CD4-positive, alpha-beta T cell treated with Interleukin-15 for 1 hour (primary cell): Measurements from ENCODE around the gene GPC5.
"Not testable (repeated sequence)": the region's sequence is repeated elsewhere in the genome, so short reads cannot be mapped to it uniquely, and the experiment has no call there.

Experiments
- DNase-seq: peaks from one replicate; pipeline ENCODE4 v3.0.0-alpha.2; 2020

Gene GPC5

GRCh38 chr13:92719868-92720267 lies 1321.4 kb downstream of the GPC5 start:
- DNase-seq, result no peak

GRCh38 chr13:92721620-92722019 lies 1323.2 kb downstream of the GPC5 start:
- DNase-seq, result no peak

- no peak for DNase-seq
Measured at GRCh38 chr13:92727118-92727517, 1328.7 kb downstream of the GPC5 start.

- no peak for DNase-seq
Measured at GRCh38 chr13:92734068-92734467, 1335.6 kb downstream of the GPC5 start.

- DNase-seq, result no peak
Measured at GRCh38 chr13:92734545-92734944, 1336.1 kb downstream of the GPC5 start.

- no peak for DNase-seq
Measured at GRCh38 chr13:92735909-92736308, 1337.5 kb downstream of the GPC5 start.

- DNase-seq, result no peak
Measured at GRCh38 chr13:92739306-92739818, 1340.9 kb downstream of the GPC5 start.

- no peak for DNase-seq
Measured at GRCh38 chr13:92743992-92744391, 1345.6 kb downstream of the GPC5 start.

GRCh38 chr13:92745258-92745657 lies 1346.8 kb downstream of the GPC5 start:
- no peak for DNase-seq

GRCh38 chr13:92752705-92753104 lies 1354.3 kb downstream of the GPC5 start:
- not testable (repeated sequence) for DNase-seq

- no peak for DNase-seq
Measured at GRCh38 chr13:92761710-92762109, 1363.3 kb downstream of the GPC5 start.

GRCh38 chr13:92767468-92767867 lies 1369.0 kb downstream of the GPC5 start:
- no peak for DNase-seq

GRCh38 chr13:92768602-92769001 lies 1370.2 kb downstream of the GPC5 start:
- DNase-seq, result no peak

- no peak for DNase-seq
Measured at GRCh38 chr13:92769046-92769445, 1370.6 kb downstream of the GPC5 start.

GRCh38 chr13:92775658-92776057 lies 1377.2 kb downstream of the GPC5 start:
- no peak for DNase-seq

- DNase-seq, result no peak
Measured at GRCh38 chr13:92781965-92782690, 1383.7 kb downstream of the GPC5 start.

- no peak for DNase-seq
Measured at GRCh38 chr13:92802776-92803175, 1404.4 kb downstream of the GPC5 start.

GRCh38 chr13:92804346-92804745 lies 1405.9 kb downstream of the GPC5 start:
- no peak for DNase-seq

- no peak for DNase-seq
Measured at GRCh38 chr13:92804926-92805325, 1406.5 kb downstream of the GPC5 start.

GRCh38 chr13:92805766-92806165 lies 1407.3 kb downstream of the GPC5 start:
- no peak for DNase-seq

GRCh38 chr13:92806215-92806614 lies 1407.8 kb downstream of the GPC5 start:
- DNase-seq, result no peak

GRCh38 chr13:92807353-92807752 lies 1408.9 kb downstream of the GPC5 start:
- no peak for DNase-seq

GRCh38 chr13:92807966-92808365 lies 1409.5 kb downstream of the GPC5 start:
- DNase-seq, result no peak

- no peak for DNase-seq
Measured at GRCh38 chr13:92821324-92821723, 1422.9 kb downstream of the GPC5 start.

GRCh38 chr13:92823059-92823458 lies 1424.6 kb downstream of the GPC5 start:
- DNase-seq, result no peak
